RWPE1 (cell line): ENCODE results near the gene TEX55.

ENCODE experiments used
- CTCF ChIA-PET: fragments of 350-600 bp; sonication (Branson Sonifier 250); formaldehyde crosslinking; extraction: SDS; loops from one replicate; lab custom pipeline; 2021; lab: Yijun Ruan, JAX
- POLR2A ChIA-PET: fragments of 400-600 bp; formaldehyde crosslinking; extraction: SDS; loops from one replicate; lab custom pipeline; 2020; ENCODE audit warnings: antibody characterized with exemption; ENCODE audit not compliant: low non-redundant PET; lab: Yijun Ruan, JAX
- DNase-seq: peaks from one replicate; pipeline ENCODE4 v3.0.0; 2012; ENCODE audit warnings: low spot score
- H3K27ac ChIP-seq: fragments of 450-650 bp; 2 replicates; pipeline ENCODE4 v1.5.1; 2017
- TF ChIP-seq, protein P1 (sequence below): fragments of 450-650 bp; conservative IDR thresholded peaks from 2 replicates; pipeline ENCODE4 v1.5.1; 2017; ENCODE audit warnings: low read depth, mild to moderate bottlenecking

TEX55 gene

DNA sequence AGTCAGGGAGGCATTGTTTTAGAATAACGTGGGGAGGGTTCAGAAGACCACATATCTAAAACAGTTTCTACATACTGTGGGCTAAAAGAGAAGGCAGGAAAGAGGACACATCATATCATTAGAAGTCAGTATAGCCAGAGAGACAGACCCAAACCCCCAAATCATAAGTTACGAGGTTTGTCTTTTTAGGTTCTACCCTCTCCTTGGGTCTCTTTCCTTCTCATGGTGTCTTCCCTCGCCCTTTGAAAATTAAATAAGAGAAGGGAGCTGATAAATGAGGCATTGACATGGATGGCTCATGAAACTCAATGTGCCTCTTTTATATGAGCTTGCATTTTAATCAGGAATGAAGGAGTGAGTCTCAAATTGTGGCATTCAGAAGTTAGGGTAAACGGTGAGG lies 30.8 kb downstream of the TEX55 start:
- ChIA-PET CTCF (no interaction called here), POLR2A (no interaction called here)
- peak overlapping the region; percentile 57 for H3K27ac ChIP-seq
- TF ChIP-seq, protein P1, sequence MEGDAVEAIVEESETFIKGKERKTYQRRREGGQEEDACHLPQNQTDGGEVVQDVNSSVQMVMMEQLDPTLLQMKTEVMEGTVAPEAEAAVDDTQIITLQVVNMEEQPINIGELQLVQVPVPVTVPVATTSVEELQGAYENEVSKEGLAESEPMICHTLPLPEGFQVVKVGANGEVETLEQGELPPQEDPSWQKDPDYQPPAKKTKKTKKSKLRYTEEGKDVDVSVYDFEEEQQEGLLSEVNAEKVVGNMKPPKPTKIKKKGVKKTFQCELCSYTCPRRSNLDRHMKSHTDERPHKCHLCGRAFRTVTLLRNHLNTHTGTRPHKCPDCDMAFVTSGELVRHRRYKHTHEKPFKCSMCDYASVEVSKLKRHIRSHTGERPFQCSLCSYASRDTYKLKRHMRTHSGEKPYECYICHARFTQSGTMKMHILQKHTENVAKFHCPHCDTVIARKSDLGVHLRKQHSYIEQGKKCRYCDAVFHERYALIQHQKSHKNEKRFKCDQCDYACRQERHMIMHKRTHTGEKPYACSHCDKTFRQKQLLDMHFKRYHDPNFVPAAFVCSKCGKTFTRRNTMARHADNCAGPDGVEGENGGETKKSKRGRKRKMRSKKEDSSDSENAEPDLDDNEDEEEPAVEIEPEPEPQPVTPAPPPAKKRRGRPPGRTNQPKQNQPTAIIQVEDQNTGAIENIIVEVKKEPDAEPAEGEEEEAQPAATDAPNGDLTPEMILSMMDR = no peak
- DNase-seq = no peak

- POLR2A ChIA-PET = no interaction called here
- DNase-seq = peak; percentile 21
- no peak overlapping the region for H3K27ac ChIP-seq
- CTCF ChIA-PET = no interaction called here
- TF ChIP-seq, protein P1 = no peak
Observed at GRCh38 chr3:119177321-119177720, 31.4 kb downstream of the TEX55 start.

DNA sequence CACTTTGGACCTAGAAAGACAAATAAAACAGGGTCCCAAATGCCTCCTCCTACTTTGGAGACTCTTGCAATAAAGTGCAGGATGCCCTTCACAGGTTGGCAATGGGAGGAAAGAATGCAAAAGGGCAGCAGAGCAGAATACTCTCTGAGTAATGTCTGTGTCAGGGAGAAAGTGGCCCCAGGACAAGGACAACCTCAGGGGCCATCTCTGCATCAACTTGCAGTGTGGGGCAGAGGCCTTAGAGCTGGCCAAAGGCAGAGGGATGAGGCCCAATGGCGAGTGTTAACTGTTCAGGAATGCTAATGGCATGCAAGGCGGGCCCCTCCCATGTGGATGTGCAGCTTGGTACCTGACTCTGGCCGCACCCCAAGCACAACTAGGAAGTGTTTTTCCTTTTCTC lies 35.8 kb downstream of the TEX55 start:
- POLR2A ChIA-PET = no interaction called here
- TF ChIP-seq, protein P1 = no peak
- peak; percentile 77 for DNase-seq
- H3K27ac ChIP-seq = peak overlapping the region; percentile 25; the same call in 1 of the 2 replicates
- CTCF ChIA-PET = no interaction called here

DNA sequence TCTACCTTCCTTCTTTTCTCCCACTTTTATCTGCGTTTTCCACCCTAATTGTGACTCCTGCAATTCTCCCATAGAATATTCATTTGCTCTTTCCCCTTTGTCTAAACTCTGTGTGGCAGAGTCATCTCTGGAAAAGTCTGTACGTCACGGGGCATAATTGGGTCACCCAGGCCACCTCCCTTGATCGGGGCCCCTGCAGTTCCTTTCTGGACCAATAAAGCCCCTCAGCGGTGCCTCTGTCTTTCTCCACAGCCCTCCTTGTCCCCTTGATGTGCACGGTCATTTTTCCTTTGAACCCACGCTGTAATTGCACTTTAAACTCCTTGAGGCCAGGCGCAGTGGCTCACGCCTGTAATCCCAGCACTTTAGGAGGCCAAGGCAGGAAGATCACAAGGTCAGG lies 38.1 kb downstream of the TEX55 start:
- TF ChIP-seq, protein P1 = no peak
- ChIA-PET POLR2A (no interaction called here), CTCF (no interaction called here)
- H3K27ac ChIP-seq = no peak overlapping the region
- no peak for DNase-seq

DNA sequence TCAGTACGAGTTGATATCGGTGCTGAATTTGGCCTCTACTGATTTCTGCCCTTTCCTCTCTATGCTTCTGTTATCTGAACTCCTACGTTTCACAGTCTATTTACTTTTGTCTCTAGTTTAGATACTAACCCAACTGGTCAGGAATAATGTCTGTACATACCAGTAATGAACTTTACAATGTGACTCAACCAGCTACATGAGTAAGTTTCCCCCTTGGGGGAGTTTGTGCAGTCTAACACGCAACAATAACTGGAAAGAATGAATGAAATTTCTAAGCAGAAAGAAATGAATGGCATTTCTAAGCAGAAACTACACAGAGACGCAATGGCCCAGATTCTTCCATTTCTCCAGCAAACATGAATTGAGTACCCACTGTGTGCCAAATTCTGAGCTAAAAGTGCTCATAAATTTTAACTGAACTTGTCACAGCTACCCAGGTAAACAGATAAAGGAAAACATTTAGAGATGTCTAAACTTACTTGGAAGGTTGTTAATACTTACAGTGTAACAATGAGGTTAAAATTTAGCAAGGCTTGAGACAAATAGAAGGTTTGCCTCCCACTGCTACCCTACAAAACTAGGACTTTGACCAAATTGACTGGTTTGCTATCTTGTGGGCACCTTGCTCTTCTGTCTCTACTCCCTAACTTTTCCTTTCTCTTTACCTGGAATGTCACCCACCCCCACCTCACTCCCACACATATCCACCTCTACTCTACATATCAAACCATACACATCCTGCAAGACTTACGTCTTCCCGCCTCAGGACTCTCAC lies 39.0 kb downstream of the TEX55 start:
- CTCF ChIA-PET = interaction anchor here (0.5 kb wide), 1 partner anchor 1659 kb away, joined by 5 read pairs; no protein-coding TSS in a partner anchor
- TF ChIP-seq, protein P1 = no peak
- no peak overlapping the region for H3K27ac ChIP-seq
- POLR2A ChIA-PET = no interaction called here
- DNase-seq = peak; percentile 67

DNA sequence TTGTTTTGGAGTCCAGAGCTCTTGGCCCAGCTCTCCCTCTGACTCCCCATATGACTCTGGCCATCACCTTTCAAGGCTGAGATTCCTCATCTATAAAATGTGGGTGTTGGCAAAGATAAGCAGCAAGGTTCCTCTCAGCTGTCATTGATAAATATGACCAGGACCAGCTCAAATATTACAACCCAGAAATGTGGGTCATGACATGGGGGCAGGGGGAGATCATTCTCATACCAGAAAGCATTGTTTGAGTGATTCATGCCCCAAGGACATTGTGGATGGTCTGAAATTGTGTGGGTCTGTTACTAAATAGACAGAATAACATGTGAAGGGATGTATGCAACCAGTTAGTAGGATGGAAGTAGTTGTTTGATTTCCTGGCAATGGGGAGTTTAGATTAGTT lies 41.3 kb downstream of the TEX55 start:
- CTCF ChIA-PET = no interaction called here

More for the DNA sequence above, 41.3 kb downstream of the TEX55 start:
- TF ChIP-seq, protein P1 = no peak
- DNase-seq = no peak
- POLR2A ChIA-PET = no interaction called here
- H3K27ac ChIP-seq = no peak overlapping the region
